Hindlimb muscle (tissue), 1 donor: Measurements from ENCODE around the gene B3GALT5. TPM values are rescaled to one million over a fixed set of nuclear protein-coding genes. Genes with fewer than 3 reads are reported as not detected.
"Not testable (repeated sequence)": the region's sequence is repeated elsewhere in the genome, so short reads cannot be mapped to it uniquely, and the experiment has no call there.

Source experiments
- DNase-seq: peaks from one replicate; pipeline ENCODE4 v3.0.0-alpha.2; 2013
- polyA plus RNA-seq: library from polyadenylated mRNA; unstranded; fragments of 120-200 nt; gene quantifications from one replicate; pipeline ENCODE4 v1.2.1, GENCODE V29; 2013; ENCODE audit not compliant: insufficient read length

The B3GALT5 gene, protein sequence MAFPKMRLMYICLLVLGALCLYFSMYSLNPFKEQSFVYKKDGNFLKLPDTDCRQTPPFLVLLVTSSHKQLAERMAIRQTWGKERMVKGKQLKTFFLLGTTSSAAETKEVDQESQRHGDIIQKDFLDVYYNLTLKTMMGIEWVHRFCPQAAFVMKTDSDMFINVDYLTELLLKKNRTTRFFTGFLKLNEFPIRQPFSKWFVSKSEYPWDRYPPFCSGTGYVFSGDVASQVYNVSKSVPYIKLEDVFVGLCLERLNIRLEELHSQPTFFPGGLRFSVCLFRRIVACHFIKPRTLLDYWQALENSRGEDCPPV
- polyA plus RNA-seq: 0.37 TPM

DNA sequence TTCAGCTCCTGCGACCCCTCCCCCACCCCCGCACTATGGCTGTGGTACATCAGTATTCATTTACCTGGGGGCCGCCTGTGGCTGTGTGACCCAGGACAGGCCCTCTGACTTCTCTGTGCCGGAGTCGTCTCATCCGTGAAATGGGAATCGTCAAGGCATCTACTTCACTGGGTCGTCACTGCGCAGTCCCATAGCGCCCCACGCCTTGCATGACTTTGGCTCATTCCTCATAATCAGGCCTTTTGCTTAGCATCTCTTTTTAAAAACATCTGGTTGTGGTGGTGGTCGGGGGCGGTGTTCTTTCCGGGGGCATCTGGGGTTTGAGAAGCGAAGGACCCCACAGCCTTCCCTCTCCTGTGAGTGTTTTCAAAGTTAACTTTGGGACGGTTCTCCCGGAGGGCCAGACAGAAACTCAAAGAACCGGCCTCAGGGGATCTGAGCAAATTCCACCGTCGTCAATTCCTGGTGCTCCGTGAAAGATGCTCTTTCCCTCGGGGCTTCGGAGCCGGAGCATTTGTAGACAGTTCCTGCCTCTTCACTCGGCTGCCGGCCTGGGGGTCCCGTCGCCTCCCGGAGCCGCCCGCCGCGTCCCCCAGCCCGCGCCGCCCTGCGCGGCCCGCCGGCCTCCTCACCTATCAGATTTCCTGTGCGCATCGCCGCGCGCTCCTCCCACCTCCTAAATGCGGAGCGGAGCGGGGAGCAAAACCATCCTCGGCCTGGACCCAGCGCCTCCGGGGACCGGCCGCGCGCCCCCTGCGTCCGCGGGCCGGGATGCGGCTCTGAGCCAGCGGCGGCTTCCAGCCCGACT, at the start of gene B3GALT5:
Gene B3GALT5 (plus strand): TSS at position 708 of the 808 bp plus-strand sequence. CDS start 47,620 bp downstream, outside the sequence.
- no peak for DNase-seq

DNA sequence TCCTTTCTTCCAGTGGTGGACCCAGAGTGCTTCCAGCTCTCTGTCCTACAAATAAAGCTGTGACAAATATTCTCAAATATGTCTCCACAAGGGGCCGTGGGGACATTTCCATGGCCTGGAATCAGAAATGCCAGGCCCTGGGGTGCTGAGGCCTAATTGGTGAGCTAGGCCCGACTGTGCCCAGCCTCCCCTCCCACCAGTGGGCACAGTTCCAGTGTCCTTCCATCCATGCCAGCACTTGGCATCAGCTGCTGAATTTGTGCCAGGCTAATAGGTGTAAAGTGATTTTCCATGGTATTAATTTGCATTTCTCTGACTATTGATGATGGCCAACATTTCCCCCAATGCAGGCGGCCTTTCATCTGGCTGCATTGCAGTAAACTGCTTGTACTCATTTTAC, 48.5 kb upstream of the B3GALT5 start:
- no peak for DNase-seq

DNA sequence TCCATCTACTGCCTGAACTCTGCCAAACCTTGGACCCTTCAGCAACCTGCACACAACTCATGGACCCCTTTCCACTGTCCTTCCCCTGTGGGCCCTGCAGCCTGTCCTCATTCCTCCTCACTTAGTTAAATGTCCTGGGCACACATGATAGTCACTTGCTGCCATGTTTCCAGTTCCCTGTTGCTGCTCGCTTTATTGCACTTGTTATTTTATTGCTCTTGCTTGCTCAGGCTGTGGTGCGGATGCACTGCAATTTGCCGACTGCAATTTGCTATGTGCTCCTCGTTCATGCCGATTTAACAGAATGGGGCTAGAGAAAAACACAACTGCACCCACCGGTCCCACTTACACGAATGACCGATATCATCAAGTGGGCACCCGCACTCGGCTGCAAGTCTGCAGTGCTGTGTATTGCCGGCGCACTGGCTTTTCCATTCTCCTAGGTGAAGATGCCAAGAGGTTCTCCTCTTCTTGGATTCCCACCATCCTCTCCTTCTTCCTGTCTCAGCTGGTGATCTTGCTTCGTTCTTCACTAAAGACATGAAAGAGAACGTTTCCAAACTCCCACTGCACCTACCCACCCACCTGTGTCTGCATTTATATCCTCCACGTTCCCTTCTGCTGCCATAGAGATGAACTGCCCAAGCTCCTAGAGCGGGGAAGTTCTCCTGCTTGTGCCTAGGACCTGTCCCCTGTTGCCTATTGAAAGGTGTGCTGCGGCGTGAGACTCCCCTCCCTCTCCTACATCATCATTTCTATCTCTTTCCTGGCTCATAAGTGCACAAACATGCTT, 45.4 kb upstream of the B3GALT5 start:
- no peak for DNase-seq

DNA sequence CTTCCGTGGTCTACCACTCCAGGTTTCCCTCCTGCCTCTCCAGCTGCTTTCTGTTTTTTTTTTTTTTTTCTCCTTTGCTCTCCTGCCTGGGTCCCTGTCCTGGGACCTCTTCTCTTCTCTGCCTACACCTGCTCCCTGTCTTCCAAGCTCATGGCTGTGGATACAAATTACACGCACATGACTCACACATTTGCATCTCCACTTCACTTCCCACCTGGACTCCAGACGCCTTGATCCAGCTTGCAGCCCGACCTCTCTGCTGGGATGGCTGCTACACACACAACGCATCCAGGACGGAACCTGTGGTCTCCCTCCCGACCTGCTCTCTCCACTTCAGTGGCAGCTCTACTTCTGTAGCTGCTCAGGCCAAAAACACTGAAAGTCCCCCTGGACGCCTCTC, 44.4 kb upstream of the B3GALT5 start:
- no peak for DNase-seq

DNA sequence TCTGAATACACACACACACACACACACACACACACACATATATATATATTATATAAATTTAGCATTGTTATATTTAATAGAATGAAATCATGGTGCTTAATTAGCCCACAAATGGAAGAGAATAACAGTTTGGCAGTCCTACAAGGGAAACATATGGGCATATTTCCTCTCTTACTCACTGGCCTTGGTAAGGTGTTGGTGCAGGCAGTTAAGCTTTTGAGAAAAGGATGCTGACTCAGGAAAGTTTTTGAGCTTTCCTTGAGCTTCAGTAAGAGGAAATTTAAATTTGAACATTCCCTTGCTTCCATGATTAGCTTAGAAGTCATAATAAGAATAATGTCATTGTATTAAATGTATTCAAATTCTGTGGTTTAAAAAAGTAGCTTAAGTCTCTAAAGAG, 37.0 kb upstream of the B3GALT5 start:
- no peak for DNase-seq

DNA sequence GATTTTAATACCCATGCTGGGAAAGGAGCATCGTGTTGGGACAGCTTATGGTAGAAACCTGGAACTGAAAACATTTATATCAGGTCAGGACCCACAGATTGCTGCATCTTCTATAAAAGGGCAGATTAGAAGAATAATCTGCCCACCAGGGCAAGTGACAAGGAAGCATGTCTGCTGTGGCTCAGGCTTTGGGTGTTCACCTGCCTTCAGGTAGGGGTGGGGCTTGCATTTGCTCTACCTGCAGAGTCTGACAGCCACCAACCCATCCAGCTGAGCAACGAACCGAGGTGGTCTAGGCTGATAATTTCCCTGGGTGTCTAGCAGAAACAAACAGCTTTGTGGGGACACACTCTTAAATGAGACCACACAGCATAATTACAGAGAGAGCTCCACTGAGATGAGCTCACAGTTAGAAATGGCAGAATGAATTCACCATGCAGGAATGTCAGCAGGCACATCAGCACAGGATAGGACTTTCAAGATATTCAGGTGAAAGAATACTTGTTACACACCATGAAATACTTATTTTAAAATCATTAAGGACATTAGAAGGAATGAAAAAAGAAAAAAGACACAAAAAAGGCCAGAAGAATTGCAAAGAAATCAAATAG, 36.1 kb upstream of the B3GALT5 start:
- no peak for DNase-seq

DNA sequence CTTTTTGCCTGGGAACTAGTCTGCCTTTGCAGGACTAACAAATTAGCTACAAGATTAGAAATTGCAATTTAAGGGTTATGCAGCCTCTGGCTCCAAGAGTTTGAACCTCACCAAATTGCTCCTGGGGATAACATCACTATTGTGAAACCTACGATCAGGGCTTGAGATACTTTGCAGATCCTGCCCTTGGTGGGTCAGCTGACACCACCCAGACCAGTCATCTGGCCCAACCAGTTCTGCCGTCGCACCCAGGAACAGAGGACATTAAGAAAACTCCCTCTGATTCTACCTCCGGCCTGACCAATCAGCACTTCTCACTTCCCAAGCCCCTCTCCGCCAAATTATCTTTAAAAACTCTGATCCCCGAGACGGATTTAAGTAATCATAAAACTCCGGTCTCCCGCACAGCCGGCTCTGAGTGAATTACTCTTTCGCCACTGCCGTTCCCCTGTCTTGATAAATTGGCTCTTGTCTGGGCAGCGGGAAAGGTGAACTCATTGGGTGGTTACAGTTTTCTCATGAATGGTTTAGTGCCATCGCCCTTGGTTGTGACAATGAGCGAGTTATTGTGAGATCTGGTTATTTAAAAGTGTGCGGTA, 32.9 kb upstream of the B3GALT5 start:
- DNase-seq: no peak

DNA sequence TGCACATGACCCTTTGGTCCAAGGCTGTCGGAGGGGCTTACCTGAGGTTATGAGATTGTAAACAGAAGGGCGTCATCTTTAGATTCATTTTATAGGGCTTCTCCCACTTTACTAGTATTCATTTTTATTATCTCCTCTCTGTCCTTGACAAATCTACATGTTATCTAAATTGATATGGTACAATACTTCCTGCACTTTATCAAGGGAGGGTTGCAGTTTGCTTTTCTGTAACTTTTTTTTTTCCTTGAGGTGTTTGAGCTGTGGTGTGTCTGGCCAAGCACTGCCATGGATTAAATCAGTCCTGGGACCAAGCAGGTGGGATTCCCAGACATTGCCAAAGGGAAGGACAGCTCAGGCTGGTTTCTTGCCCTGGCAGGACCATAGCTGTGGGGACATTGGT, 32.0 kb upstream of the B3GALT5 start:
- no peak for DNase-seq

DNA sequence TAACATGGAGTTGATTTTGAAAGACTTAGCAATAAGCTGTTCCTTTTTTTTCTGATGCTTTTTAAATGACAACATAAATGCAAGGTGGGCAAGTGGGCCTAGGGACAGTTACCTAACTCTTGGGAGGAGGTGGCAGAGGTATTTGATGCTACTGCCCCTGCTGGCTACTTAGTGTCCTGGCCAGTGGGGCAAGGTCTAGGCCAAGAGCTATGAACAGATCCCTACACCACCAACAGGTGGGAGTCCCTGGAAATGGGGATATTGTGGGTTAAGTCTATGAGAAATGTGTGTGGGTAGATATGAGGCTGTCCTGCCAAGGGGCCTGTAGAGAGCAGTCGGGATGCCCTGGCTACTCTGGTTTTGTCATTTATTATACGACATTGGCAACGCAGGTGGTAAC, 31.3 kb upstream of the B3GALT5 start:
- no peak for DNase-seq

DNA sequence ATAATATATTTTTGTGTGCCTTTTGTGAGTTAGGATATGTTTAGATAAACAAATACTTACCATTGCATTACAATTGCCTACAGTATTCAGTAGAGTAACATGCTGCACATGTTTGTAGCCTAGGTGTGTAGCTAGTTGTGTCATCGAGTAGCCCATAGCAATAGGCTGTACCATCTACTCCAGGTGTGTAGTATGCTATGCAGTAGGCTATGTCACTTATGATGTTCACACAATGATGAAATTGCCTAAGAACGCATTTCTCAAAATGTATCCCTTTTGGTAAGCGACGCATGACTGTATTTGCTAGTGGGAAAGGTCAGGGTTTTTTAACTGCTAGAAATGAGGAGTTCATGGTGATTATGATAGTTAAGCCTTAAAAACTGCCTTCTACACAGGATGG, 30.0 kb upstream of the B3GALT5 start:
- DNase-seq: no peak

DNA sequence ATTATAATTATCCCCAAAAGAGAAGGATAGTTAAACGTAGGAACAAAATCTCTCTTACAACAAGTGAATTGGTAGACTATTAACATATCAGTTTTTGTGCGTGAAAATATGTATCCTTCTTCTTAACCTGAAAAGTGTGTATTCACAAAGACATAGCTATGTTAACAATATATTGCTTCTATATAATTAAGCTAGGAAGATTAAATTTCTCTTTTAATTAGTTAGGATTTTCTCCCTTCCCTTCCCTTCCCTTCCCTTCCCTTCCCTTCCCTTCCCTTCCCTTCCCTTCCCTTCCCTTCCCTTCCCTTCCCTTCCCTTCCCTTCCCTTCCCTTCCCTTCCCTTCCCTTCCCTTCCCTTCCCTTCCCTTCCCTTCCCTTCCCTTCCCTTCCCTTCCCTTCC, 29.2 kb upstream of the B3GALT5 start:
- DNase-seq: not testable (repeated sequence)

DNA sequence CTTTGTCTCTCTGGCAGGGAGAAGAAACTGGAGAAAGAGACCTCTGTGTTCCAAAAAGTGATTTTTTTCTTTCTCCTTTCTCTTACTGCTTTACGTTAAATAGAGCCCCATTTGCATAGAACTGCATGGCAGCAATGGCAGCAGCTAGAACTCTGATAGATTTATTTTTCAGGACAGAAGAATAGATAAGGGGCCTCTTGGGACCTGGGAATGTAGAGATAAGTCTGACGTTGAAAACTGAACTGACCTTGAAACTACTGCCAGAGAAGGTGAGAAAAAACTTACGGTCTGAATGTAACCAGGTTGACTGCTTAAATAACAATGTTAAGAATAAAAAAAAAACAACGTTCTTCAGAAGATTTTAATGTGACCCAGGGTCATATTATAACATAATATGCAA, 25.4 kb upstream of the B3GALT5 start:
- DNase-seq: no peak

DNA sequence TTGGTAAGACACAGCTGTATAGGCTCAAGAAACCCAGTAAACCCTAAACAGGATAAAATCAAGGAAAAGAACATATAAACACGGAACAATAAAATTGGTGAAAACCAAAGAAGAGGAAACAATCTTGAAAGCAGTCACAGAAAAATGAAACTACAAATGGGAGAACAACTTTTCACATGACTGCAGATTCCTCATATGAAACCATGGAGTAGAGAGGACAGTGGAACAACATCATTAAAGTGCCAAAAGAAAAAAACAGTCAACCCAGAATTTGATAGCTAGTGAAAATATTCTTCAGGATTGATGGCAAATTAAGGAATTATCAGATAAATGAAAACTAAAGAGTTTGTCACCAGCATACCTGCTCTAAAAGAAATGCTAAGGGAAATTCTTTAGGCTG, 23.9 kb upstream of the B3GALT5 start:
- no peak for DNase-seq

DNA sequence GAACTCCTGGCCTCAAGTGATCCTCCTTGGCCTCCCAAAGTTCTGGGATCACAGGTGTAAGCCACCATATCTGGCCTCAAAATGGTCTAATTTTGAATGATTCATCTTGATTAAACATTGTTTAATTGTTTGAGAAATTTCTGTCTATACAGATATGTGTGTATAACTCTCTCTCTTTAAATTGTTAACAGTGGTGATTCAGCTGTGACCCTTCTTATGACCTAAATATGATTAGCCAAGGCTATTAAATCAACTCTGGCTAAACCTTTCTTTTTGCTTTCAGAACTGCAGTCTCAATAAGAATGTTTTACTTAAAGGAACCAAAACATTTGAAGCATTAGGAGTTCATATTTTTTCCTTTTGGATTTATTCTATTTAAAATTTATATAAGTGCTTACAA, 19.2 kb upstream of the B3GALT5 start:
- DNase-seq: no peak

DNA sequence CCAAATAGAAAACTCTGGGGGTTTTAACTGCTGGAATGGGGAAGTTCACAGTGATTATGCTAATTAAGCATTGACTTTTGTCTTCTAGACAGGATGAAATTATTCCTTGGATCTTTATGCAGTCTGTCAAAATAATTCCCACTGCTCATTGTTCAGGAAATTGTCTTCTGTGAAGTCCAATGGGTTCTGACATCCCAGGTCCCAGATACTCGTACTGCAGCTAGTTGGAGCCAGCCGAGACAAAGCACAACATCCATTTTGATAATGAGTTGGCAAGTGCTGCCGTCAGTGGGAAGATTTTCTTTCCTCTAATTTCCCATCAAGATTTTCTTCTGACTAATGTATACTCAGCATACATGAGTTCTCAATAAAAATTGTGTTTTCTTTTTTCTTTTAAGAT, 17.3 kb upstream of the B3GALT5 start:
- no peak for DNase-seq

DNA sequence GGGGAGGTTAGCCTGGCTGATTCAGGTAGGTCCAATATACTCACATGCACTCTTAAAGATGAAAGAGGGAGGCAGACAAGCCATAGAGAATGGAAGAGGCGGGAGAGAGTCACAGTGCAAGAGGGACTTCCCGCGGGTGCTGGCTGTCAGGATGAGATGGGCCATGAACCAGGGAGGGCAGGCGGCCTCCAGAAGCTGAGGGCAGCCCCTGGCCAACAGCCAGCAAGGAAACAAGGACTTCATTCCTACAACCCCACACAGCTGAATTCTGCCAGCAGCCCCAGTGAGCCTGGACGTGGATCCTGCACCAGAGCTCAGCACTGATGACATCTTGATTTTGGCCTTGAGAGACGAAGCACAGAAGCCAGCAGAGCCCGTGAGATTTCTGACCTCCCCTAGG, 15.1 kb upstream of the B3GALT5 start:
- DNase-seq: no peak

DNA sequence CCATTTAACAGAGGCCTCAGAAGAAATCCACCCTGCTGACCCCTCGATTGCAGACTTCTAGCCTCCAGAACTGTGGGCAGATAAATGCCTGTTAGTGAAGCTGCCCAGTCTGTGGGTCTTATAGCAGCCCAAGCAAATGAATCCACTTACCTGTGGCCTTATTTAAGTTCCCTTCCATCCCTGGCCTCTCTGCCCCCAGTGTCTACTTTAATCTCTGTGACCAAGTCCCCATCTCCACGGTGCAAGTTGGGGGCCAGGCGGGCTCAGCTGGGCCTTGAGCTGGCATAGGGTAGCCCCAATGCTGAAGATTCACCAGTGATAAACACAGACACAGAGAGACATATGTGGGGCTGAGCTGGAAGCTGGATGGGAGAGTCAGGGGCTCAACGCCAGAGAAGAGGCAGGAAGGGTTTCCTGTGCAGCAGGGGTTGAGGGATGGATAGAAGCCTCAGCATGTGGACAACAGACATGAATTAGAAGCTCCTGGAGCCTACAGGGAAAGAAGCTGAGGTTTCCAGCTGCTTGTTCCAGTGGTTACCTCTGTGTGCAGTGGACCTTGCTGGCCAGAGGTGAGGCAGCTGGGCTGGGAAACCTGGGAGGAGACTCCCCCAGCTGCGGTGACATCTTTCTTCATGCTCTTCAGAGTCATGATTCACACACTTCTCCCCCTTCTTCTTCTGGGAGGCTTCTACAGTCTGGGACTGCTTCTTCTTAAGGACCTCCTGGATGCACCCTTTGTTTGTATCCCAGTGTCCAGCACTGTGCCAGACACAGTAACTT, 13.4 kb upstream of the B3GALT5 start:
- DNase-seq: no peak

DNA sequence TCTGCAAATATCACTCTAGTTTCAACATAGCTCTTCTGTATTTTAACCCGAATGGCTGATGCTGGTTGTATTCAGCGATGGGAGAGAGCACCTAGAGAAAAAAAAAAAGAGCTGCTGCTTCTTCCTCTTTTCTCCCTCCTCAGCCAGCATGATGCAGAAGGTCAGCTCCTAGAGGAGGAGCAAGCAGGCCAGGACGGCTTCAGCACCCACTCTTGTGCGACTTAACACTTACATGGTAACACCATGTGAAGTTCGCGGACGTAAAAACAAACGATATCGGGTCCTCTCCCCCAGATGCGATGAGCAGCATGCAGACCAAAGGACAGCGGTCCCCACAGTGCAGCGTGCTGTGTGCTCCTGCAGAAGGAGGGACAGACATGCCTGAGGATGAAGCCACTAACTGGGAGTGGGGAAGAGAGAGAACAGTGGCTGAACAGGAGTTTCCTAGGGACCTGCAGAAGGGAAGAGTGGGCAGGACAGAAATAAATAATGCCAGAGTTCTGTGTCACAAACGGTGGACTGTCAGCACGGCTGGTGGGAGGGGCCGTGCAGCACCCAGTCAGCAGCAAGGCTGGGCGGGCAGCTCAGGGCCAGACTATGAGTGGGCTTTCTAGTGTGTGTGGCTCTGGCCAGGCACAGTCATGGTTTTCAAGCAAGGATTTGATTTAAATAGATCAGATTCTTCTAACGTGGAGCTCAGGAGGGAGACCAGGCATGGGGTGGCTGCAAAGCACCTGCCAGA, 11.4 kb upstream of the B3GALT5 start:
- no peak for DNase-seq

DNA sequence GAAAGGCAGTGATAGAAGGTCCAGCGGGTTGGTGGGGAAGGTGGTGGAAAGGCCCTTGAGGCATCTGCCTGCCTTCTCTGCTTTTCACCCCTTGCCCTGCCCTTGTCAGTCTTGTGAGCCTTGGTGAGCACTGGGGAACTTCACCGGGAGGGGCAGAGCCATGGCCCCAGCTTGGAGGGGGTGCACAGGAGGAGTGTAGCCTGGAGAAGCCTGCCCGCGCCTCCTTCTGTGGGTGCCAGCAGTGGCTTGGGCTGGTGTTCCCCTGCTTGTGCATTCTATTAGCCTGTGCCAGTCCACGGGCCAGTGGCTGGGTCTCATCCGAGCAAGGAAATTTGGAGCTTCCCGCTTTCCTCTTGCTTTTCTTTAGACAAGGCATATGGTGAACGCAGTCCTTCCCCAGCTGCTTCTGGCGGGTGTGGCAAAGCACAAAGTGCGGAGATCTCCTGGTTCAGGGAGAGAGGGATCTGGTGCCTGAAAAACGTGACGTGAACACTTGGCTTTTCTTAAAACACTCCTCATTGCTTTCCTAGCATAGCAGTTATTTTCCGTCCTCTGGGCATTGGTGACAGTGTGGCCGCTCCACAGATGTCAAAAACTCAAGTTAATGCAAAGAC, 10.6 kb upstream of the B3GALT5 start:
- DNase-seq: no peak

DNA sequence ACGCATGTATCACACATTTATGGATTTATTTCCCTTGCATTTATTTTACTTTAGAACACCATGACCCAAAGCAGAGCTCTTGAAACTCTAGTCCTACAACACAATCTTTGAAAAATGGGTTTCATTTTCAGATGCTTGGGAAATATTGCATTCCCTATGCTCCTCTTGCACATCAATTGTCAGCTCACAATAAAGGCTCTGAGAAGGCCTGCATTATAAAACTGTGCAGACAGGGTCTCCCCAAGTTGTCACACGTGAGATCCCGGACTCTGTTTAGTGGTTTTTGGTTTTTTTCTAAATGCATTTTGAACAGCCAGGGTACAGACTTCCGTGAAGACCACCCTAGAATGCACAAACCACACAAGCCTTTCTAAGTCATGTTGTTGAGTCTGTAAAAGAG, 9.9 kb upstream of the B3GALT5 start:
- DNase-seq: no peak
